ENCODE results near the gene MMD2. TPM values are rescaled to one million over a fixed set of nuclear protein-coding genes. Genes with fewer than 3 reads are reported as not detected.

Gene MMD2
- total RNA-seq, 1 donor from 2014 or later, result not detected

- intact Hi-C loops (cut with DNase I), result no loop called here
- no peak for TF ChIP-seq CTCF (IDR thresholded peaks at IDR 0.05)
- no peaks in the 10 kb centered on the region for H3K4me1 ChIP-seq
Measured at GRCh38 chr7:4916113-4916512, 42.9 kb downstream of the MMD2 start.

GRCh38 chr7:4911111-4911828, 47.7 kb downstream of the MMD2 start:
- H3K4me1 ChIP-seq, result no peaks in the 10 kb centered on the region
- no peaks in the 10 kb centered on the region for H3K36me3 ChIP-seq
- intact Hi-C loops (cut with DNase I), result no loop called here
- no peak for DNase-seq
- H3K27me3 ChIP-seq, result no peaks in the 10 kb centered on the region
- H3K9me3 ChIP-seq, result no peaks in the 10 kb centered on the region
- no peak for TF ChIP-seq CTCF (IDR thresholded peaks at IDR 0.05)
- no peak overlapping the region for H3K27ac ChIP-seq
- no peak for ATAC-seq
- no peak overlapping the region for H3K4me3 ChIP-seq

More at GRCh38 chr7:4916113-4916512, 42.9 kb downstream of the MMD2 start:
- Histone ChIP-seq H3K27ac (no peak overlapping the region), H3K9me3 (no peaks in the 10 kb centered on the region), H3K4me3 (no peak overlapping the region), H3K27me3 (no peaks in the 10 kb centered on the region), H3K36me3 (no peaks in the 10 kb centered on the region)
- no peak for ATAC-seq
- no peak for DNase-seq

- Histone ChIP-seq H3K27me3 (no peaks in the 10 kb centered on the region), H3K4me3 (no peak overlapping the region), H3K9me3 (no peaks in the 10 kb centered on the region), H3K27ac (no peak overlapping the region), H3K4me1 (no peaks in the 10 kb centered on the region), H3K36me3 (no peaks in the 10 kb centered on the region)
- TF ChIP-seq CTCF (IDR thresholded peaks at IDR 0.05), result no peak
- DNase-seq (no peak), ATAC-seq (no peak)
- intact Hi-C loops (cut with DNase I), result no loop called here
Measured at GRCh38 chr7:4906682-4907081, 52.3 kb downstream of the MMD2 start.

DNA sequence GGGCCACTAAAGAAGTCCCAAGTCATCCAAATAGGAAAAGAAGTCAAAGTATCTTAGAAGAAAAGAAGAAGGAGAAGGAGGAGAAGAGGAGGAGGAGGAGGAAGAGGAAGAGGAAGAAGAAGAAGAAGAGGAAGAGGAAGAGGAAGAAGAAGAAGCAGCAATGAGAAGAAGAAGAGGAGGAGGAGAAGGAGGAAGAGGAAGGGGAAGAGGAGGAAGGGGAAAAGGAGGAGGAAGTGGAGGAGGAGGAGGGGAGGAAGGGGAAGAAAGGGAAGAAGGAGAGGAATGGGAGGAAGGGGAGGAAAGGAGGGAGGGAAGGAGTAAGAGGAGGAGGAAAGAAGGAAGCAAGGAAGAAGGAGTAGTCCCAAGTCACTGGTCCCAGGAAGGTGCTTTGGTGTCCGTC, 53.8 kb downstream of the MMD2 start:
- DNase-seq, result no peak
- no peaks in the 10 kb centered on the region for H3K9me3 ChIP-seq
- H3K27ac ChIP-seq, result no peak overlapping the region
- H3K4me3 ChIP-seq, result no peak overlapping the region
- intact Hi-C loops (cut with DNase I), result no loop called here
- no peaks in the 10 kb centered on the region for H3K36me3 ChIP-seq
- TF ChIP-seq CTCF (IDR thresholded peaks at IDR 0.05), result no peak
- no peak for ATAC-seq
- no peaks in the 10 kb centered on the region for H3K27me3 ChIP-seq
- no peaks in the 10 kb centered on the region for H3K4me1 ChIP-seq

DNA sequence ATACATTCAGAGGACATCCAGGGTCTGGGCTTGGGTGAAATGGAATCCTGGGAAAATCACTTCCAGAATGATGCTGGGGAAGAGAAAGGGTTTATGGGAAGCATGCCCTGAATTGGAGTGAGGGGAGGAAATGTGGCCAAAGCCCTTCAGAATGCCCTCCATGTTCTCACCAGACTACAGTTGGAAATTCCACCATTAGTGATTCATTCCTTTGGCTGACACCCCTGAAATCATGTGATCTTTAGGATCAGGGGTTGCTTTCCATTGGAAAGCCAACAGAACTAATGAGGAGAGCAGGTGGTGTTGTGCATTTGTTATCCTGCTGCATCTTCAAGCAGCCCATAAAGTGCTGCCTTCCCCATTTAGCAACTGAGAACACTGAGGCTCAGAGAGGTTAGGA, 54.6 kb downstream of the MMD2 start:
- DNase-seq, result no peak
- ATAC-seq, result no peak
- Histone ChIP-seq H3K4me1 (no peaks in the 10 kb centered on the region), H3K27ac (no peak overlapping the region), H3K27me3 (no peaks in the 10 kb centered on the region), H3K4me3 (no peak overlapping the region), H3K9me3 (no peaks in the 10 kb centered on the region), H3K36me3 (no peaks in the 10 kb centered on the region)
- TF ChIP-seq CTCF (IDR thresholded peaks at IDR 0.05), result no peak
- intact Hi-C loops (cut with DNase I), result no loop called here

- intact Hi-C loops (cut with DNase I), result no loop called here
- no peak overlapping the region for H3K4me3 ChIP-seq
- H3K36me3 ChIP-seq, result no peaks in the 10 kb centered on the region
- no peak for DNase-seq
- no peaks in the 10 kb centered on the region for H3K27me3 ChIP-seq
- no peak for ATAC-seq
- no peak for TF ChIP-seq CTCF (IDR thresholded peaks at IDR 0.05)
- no peaks in the 10 kb centered on the region for H3K4me1 ChIP-seq
- H3K27ac ChIP-seq, result no peak overlapping the region
- no peaks in the 10 kb centered on the region for H3K9me3 ChIP-seq
Measured at GRCh38 chr7:4895766-4896165, 63.2 kb downstream of the MMD2 start.
